HepG2 (cell line): Measurements from ENCODE around the gene WWC2. TPM values are rescaled to one million over a fixed set of nuclear protein-coding genes. Genes with fewer than 3 reads are reported as not detected.

Experiments
- CEBPG ChIP-seq: IDR thresholded peaks from 2 replicates; pipeline ENCODE4 v1.6.1; 2016
- RFXAP ChIP-seq: sonication (generic); formaldehyde crosslinking; IDR thresholded peaks from 2 replicates; pipeline ENCODE4 v1.4.0; 2020; ENCODE audit warnings: missing genetic modification reagents, borderline replicate concordance
- SIN3B ChIP-seq: fragments of 150-350 bp; IDR thresholded peaks from 2 replicates; pipeline ENCODE4 v1.6.1; 2014; ENCODE audit warnings: low read length
- polyA plus RNA-seq, 8 experiments: library from polyadenylated mRNA; depleted of rRNA in 3 of 8; stranded (reverse) in 7 of 8; unstranded in 1 of 8; fragments of >200 nt; fragmentation: Illumina TruSeq in 4 of 8; extraction: Trizol in 4 of 8; gene quantifications; 2 replicates each; pipeline versions ENCODE4 v1.2.1 to v1.2.3, GENCODE V29; 2011 to 2016; ENCODE audit warnings: low read depth in 4 of 8, missing spikeins in 1 of 8, mixed read lengths in 1 of 8; ENCODE audit not compliant: insufficient read depth in 1 of 8
- total RNA-seq, 5 experiments: library from RNA; depleted of rRNA; stranded (reverse); fragments of >200 nt; fragmentation: Illumina TruSeq; extraction: Trizol; gene quantifications; 2 replicates each; pipeline ENCODE4 v1.2.3, GENCODE V29; 2016; ENCODE audit warnings: low read depth in 1 of 5
- TF ChIP-seq, protein P1 (sequence below): sonication (generic); formaldehyde crosslinking; IDR thresholded peaks from 2 replicates; pipeline ENCODE4 v1.5.0; 2020; ENCODE audit warnings: mild to moderate bottlenecking, missing genetic modification reagents, borderline replicate concordance
- TF ChIP-seq, protein P2 (sequence below), 2 experiments: fragments of 450-650 bp in 1 of 2; sonication (generic) in 1 of 2; formaldehyde crosslinking in 1 of 2; IDR thresholded peaks; 2 replicates each; pipeline versions ENCODE4 v1.6.1 to v1.8.0; 2016 to 2022; ENCODE audit warnings: antibody characterized with exemption in 1 of 2, mild to moderate bottlenecking in 1 of 2, missing genetic modification reagents in 1 of 2

Gene WWC2
- total and polyA plus RNA-seq, 2 of the 13 experiments (the other 11 are each of a cell fraction or from before 2014, with no cell fraction given), result 40.0 to 50.1 TPM

DNA sequence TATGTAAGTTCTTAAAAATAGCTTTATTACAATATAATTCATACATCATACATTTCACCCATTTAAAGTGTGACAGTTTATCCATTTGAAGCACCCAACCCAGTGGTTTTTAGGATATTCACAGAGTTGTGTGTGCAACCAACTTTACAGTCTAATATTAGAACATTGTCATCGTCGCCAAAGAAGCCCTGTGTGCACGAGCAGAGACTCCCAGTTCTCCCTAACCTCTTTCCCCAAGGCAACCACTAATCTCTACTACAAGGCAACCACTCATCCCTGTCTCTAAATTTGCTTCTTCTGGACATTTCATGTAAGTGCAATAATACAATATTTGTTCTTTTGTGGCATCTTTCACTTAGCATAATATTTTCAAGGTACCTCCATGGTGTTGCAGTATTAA is 173.3 kb downstream of the WWC2 start (continued):
- TF ChIP-seq, protein P1, sequence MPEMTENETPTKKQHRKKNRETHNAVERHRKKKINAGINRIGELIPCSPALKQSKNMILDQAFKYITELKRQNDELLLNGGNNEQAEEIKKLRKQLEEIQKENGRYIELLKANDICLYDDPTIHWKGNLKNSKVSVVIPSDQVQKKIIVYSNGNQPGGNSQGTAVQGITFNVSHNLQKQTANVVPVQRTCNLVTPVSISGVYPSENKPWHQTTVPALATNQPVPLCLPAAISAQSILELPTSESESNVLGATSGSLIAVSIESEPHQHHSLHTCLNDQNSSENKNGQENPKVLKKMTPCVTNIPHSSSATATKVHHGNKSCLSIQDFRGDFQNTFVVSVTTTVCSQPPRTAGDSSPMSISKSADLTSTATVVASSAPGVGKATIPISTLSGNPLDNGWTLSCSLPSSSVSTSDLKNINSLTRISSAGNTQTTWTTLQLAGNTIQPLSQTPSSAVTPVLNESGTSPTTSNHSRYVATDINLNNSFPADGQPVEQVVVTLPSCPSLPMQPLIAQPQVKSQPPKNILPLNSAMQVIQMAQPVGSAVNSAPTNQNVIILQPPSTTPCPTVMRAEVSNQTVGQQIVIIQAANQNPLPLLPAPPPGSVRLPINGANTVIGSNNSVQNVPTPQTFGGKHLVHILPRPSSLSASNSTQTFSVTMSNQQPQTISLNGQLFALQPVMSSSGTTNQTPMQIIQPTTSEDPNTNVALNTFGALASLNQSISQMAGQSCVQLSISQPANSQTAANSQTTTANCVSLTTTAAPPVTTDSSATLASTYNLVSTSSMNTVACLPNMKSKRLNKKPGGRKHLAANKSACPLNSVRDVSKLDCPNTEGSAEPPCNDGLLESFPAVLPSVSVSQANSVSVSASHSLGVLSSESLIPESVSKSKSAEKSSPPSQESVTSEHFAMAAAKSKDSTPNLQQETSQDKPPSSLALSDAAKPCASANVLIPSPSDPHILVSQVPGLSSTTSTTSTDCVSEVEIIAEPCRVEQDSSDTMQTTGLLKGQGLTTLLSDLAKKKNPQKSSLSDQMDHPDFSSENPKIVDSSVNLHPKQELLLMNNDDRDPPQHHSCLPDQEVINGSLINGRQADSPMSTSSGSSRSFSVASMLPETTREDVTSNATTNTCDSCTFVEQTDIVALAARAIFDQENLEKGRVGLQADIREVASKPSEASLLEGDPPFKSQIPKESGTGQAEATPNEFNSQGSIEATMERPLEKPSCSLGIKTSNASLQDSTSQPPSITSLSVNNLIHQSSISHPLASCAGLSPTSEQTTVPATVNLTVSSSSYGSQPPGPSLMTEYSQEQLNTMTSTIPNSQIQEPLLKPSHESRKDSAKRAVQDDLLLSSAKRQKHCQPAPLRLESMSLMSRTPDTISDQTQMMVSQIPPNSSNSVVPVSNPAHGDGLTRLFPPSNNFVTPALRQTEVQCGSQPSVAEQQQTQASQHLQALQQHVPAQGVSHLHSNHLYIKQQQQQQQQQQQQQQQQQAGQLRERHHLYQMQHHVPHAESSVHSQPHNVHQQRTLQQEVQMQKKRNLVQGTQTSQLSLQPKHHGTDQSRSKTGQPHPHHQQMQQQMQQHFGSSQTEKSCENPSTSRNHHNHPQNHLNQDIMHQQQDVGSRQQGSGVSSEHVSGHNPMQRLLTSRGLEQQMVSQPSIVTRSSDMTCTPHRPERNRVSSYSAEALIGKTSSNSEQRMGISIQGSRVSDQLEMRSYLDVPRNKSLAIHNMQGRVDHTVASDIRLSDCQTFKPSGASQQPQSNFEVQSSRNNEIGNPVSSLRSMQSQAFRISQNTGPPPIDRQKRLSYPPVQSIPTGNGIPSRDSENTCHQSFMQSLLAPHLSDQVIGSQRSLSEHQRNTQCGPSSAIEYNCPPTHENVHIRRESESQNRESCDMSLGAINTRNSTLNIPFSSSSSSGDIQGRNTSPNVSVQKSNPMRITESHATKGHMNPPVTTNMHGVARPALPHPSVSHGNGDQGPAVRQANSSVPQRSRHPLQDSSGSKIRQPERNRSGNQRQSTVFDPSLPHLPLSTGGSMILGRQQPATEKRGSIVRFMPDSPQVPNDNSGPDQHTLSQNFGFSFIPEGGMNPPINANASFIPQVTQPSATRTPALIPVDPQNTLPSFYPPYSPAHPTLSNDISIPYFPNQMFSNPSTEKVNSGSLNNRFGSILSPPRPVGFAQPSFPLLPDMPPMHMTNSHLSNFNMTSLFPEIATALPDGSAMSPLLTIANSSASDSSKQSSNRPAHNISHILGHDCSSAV (CRISPR knock-in tag), result no peak
- TF ChIP-seq RFXAP (CRISPR knock-in tag) (no peak), SIN3B (no peak), CEBPG (no peak)
- TF ChIP-seq, protein P2, sequence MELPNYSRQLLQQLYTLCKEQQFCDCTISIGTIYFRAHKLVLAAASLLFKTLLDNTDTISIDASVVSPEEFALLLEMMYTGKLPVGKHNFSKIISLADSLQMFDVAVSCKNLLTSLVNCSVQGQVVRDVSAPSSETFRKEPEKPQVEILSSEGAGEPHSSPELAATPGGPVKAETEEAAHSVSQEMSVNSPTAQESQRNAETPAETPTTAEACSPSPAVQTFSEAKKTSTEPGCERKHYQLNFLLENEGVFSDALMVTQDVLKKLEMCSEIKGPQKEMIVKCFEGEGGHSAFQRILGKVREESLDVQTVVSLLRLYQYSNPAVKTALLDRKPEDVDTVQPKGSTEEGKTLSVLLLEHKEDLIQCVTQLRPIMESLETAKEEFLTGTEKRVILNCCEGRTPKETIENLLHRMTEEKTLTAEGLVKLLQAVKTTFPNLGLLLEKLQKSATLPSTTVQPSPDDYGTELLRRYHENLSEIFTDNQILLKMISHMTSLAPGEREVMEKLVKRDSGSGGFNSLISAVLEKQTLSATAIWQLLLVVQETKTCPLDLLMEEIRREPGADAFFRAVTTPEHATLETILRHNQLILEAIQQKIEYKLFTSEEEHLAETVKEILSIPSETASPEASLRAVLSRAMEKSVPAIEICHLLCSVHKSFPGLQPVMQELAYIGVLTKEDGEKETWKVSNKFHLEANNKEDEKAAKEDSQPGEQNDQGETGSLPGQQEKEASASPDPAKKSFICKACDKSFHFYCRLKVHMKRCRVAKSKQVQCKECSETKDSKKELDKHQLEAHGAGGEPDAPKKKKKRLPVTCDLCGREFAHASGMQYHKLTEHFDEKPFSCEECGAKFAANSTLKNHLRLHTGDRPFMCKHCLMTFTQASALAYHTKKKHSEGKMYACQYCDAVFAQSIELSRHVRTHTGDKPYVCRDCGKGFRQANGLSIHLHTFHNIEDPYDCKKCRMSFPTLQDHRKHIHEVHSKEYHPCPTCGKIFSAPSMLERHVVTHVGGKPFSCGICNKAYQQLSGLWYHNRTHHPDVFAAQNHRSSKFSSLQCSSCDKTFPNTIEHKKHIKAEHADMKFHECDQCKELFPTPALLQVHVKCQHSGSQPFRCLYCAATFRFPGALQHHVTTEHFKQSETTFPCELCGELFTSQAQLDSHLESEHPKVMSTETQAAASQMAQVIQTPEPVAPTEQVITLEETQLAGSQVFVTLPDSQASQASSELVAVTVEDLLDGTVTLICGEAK (IDR thresholded peaks at IDR 0.05), result no peak
- TF ChIP-seq, protein P2 (CRISPR knock-in tag; IDR thresholded peaks at IDR 0.05), result no peak
- TF ChIP-seq, all 625 proteins: peak for 0
